ENCODE data around the gene MARCHF3.
"Not testable (repeated sequence)": the region's sequence is repeated elsewhere in the genome, so short reads cannot be mapped to it uniquely, and the experiment has no call there.

MARCHF3 gene

GRCh38 chr5:126915496-126915895 is 114.9 kb downstream of the MARCHF3 start:
- H3K4me1 Mint-ChIP-seq, result peaks cover 8% of the 10 kb centered on the region
- no peak overlapping the region for H3K4me3 Mint-ChIP-seq
- peaks cover 22% of the 10 kb centered on the region for H3K36me3 Mint-ChIP-seq
- peaks cover 5% of the 10 kb centered on the region for H3K9me3 Mint-ChIP-seq
- H3K27ac Mint-ChIP-seq, result no peak overlapping the region
- H3K27me3 Mint-ChIP-seq, result no peaks in the 10 kb centered on the region

GRCh38 chr5:126914801-126915436 is 115.4 kb downstream of the MARCHF3 start:
- Mint-ChIP-seq H3K27me3 (no peaks in the 10 kb centered on the region), H3K4me3 (no peak overlapping the region), H3K27ac (no peak overlapping the region), H3K4me1 (peaks cover 9% of the 10 kb centered on the region), H3K9me3 (peaks cover 5% of the 10 kb centered on the region), H3K36me3 (peaks cover 25% of the 10 kb centered on the region)

- H3K27ac Mint-ChIP-seq, result no peak overlapping the region
- no peaks in the 10 kb centered on the region for H3K27me3 Mint-ChIP-seq
- H3K9me3 Mint-ChIP-seq, result peaks cover 5% of the 10 kb centered on the region
- peaks cover 4% of the 10 kb centered on the region for H3K4me1 Mint-ChIP-seq
- H3K36me3 Mint-ChIP-seq, result peaks cover 29% of the 10 kb centered on the region
- no peak overlapping the region for H3K4me3 Mint-ChIP-seq
Measured at GRCh38 chr5:126912616-126913200, 117.7 kb downstream of the MARCHF3 start.

- Mint-ChIP-seq H3K4me3 (no peak overlapping the region), H3K27me3 (no peaks in the 10 kb centered on the region), H3K4me1 (peaks cover 3% of the 10 kb centered on the region), H3K36me3 (peaks cover 29% of the 10 kb centered on the region), H3K27ac (no peak overlapping the region), H3K9me3 (peaks cover 5% of the 10 kb centered on the region)
Measured at GRCh38 chr5:126911986-126912385, 118.4 kb downstream of the MARCHF3 start.

GRCh38 chr5:126909856-126910255 is 120.5 kb downstream of the MARCHF3 start:
- H3K36me3 Mint-ChIP-seq, result peaks cover 26% of the 10 kb centered on the region
- no peaks in the 10 kb centered on the region for H3K27me3 Mint-ChIP-seq
- no peak overlapping the region for H3K4me3 Mint-ChIP-seq
- H3K9me3 Mint-ChIP-seq, result peaks cover 5% of the 10 kb centered on the region
- H3K4me1 Mint-ChIP-seq, result peaks cover 3% of the 10 kb centered on the region
- no peak overlapping the region for H3K27ac Mint-ChIP-seq

- H3K9me3 Mint-ChIP-seq, H3K4me3 Mint-ChIP-seq, H3K4me1 Mint-ChIP-seq, H3K27me3 Mint-ChIP-seq, H3K27ac Mint-ChIP-seq: not testable (repeated sequence)
- peaks cover 10% of the 10 kb centered on the region for H3K36me3 Mint-ChIP-seq
Measured at GRCh38 chr5:126904407-126904806, 126.0 kb downstream of the MARCHF3 start.

GRCh38 chr5:126900796-126901195 is 129.6 kb downstream of the MARCHF3 start:
- no peak overlapping the region for H3K27ac Mint-ChIP-seq
- no peaks in the 10 kb centered on the region for H3K9me3 Mint-ChIP-seq
- no peak overlapping the region for H3K4me3 Mint-ChIP-seq
- no peaks in the 10 kb centered on the region for H3K4me1 Mint-ChIP-seq
- no peaks in the 10 kb centered on the region for H3K27me3 Mint-ChIP-seq
- peaks cover 13% of the 10 kb centered on the region for H3K36me3 Mint-ChIP-seq

- H3K4me1 Mint-ChIP-seq, result no peaks in the 10 kb centered on the region
- H3K27me3 Mint-ChIP-seq, result no peaks in the 10 kb centered on the region
- no peak overlapping the region for H3K4me3 Mint-ChIP-seq
- peaks cover 13% of the 10 kb centered on the region for H3K36me3 Mint-ChIP-seq
- no peaks in the 10 kb centered on the region for H3K9me3 Mint-ChIP-seq
- no peak overlapping the region for H3K27ac Mint-ChIP-seq
Measured at GRCh38 chr5:126899476-126899875, 130.9 kb downstream of the MARCHF3 start.

- H3K36me3 Mint-ChIP-seq, result peaks cover 13% of the 10 kb centered on the region
- no peaks in the 10 kb centered on the region for H3K9me3 Mint-ChIP-seq
- no peaks in the 10 kb centered on the region for H3K4me1 Mint-ChIP-seq
- no peak overlapping the region for H3K27ac Mint-ChIP-seq
- H3K4me3 Mint-ChIP-seq, result no peak overlapping the region
- H3K27me3 Mint-ChIP-seq, result no peaks in the 10 kb centered on the region
Measured at GRCh38 chr5:126897851-126898630, 132.3 kb downstream of the MARCHF3 start.

GRCh38 chr5:126896170-126896702 is 134.1 kb downstream of the MARCHF3 start:
- Mint-ChIP-seq H3K36me3 (peaks cover 7% of the 10 kb centered on the region), H3K4me1 (no peaks in the 10 kb centered on the region), H3K27ac (no peak overlapping the region), H3K4me3 (no peak overlapping the region), H3K27me3 (no peaks in the 10 kb centered on the region), H3K9me3 (no peaks in the 10 kb centered on the region)

GRCh38 chr5:126895712-126896111 is 134.6 kb downstream of the MARCHF3 start:
- not testable (repeated sequence) for H3K27ac Mint-ChIP-seq, H3K27me3 Mint-ChIP-seq, H3K36me3 Mint-ChIP-seq, H3K4me3 Mint-ChIP-seq, H3K4me1 Mint-ChIP-seq, H3K9me3 Mint-ChIP-seq

- H3K4me3 Mint-ChIP-seq, H3K9me3 Mint-ChIP-seq, H3K4me1 Mint-ChIP-seq, H3K27ac Mint-ChIP-seq, H3K27me3 Mint-ChIP-seq, H3K36me3 Mint-ChIP-seq: not testable (repeated sequence)
Measured at GRCh38 chr5:126890414-126890813, 139.9 kb downstream of the MARCHF3 start.

- Mint-ChIP-seq H3K36me3 (no peaks in the 10 kb centered on the region), H3K9me3 (no peaks in the 10 kb centered on the region), H3K27me3 (no peaks in the 10 kb centered on the region), H3K4me1 (no peaks in the 10 kb centered on the region), H3K27ac (no peak overlapping the region), H3K4me3 (no peak overlapping the region)
Measured at GRCh38 chr5:126888175-126888574, 142.2 kb downstream of the MARCHF3 start.

- Mint-ChIP-seq H3K4me3 (no peak overlapping the region), H3K36me3 (peaks cover 2% of the 10 kb centered on the region), H3K27me3 (no peaks in the 10 kb centered on the region), H3K27ac (no peak overlapping the region), H3K9me3 (no peaks in the 10 kb centered on the region), H3K4me1 (no peaks in the 10 kb centered on the region)
Measured at GRCh38 chr5:126884269-126884819, 146.0 kb downstream of the MARCHF3 start.

- Mint-ChIP-seq H3K9me3 (no peaks in the 10 kb centered on the region), H3K27me3 (no peaks in the 10 kb centered on the region), H3K27ac (no peak overlapping the region), H3K36me3 (peaks cover 2% of the 10 kb centered on the region), H3K4me3 (no peak overlapping the region), H3K4me1 (no peaks in the 10 kb centered on the region)
Measured at GRCh38 chr5:126883564-126884245, 146.7 kb downstream of the MARCHF3 start.

Measured in activated naive CD4-positive, alpha-beta T cell treated with anti-CD3 and anti-CD28 coated beads, Interleukin-2, amount 50 U/mL, for 24 hours (primary cell).